AG08395 (cell line): ENCODE results near the gene NR5A2.
"Not testable (repeated sequence)": the region's sequence is repeated elsewhere in the genome, so short reads cannot be mapped to it uniquely, and the experiment has no call there.

Experiments
- DNase-seq: peaks from one replicate; pipeline ENCODE4 v3.0.0; 2012; ENCODE audit warnings: mixed read lengths, low spot score

NR5A2 gene

GRCh38 chr1:200163911-200164310, 136.4 kb downstream of the NR5A2 start:
- DNase-seq, result no peak

DNA sequence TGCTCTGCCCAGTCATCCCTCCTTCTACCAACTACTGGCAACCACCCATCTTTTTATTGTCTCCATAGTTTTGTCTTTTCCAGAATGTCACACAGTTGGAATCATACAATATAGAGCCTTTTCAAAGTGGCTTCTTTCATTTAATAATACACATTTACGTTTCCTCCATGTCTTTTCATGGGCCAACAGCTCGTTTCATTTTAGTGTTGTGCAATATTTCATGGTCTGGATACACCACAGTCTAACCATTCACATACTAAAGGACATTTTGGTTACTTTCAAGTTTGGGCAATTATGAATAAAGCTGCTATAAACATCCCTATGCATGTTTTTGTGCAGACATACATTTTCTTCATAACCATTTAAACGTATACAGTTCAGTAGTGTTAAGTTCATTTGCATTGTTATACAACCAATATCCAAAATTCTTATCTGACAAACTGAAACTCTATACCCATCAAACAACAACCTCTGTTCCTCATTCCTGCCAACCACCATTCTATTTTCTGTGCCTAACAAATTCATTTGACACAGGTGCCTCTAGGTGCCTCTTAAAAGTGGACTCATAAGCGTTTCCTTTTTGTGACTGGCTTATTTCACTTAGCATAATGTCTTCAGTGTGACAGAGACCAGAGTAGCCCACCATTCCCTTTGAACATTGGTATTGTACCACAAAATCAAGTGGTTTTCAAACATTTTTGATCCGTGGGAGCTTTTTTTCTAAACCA, 138.1 kb downstream of the NR5A2 start:
- no peak for DNase-seq

GRCh38 chr1:200166411-200166810, 138.9 kb downstream of the NR5A2 start:
- DNase-seq, result no peak

GRCh38 chr1:200168926-200169325, 141.4 kb downstream of the NR5A2 start:
- no peak for DNase-seq

DNA sequence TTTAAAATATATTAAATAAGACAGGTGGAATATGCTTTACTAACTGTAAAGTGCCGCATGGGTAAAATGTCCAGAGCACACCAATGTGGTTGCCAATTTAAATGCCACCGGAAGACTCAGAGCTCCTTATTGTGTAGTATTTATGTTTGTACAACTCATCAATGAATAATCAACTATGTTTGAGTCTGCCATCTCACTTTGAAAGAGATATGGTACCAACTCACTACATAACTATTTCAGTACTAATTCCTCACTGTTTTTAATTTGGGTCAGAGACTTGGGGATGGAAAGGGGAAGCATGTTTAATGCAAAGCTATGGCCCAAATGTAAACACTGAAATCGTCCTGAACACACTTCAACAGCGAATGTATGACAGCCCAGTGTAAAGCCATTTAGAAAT, 144.8 kb downstream of the NR5A2 start:
- peak; percentile 14 for DNase-seq

DNA sequence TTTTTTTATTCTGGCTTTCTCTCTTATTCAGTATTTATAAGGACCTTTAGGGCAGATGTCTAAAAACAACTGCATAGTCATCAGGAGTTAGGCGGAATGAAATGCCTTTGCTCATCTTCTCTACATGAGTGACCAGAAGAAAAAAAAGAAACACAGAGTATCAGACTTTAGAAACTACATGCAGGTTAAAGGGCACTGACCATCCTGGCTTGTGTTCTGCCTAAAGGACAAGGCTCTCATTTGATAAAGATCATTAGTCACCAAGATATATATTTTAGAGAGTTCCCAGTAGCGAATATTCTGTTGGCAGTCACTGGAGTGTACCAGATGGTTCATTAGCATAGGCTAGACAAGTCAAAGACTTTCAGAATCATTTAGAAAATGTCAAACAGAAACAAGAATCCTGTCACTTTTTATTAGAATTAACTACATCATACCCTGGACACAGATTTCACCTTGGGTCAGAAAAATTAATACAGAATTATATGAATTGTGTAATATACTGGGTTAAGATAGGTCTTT, 145.6 kb downstream of the NR5A2 start:
- DNase-seq, result no peak

- no peak for DNase-seq
These were observed 147.2 kb downstream of the NR5A2 start for GRCh38 chr1:200174525-200175295.

DNA sequence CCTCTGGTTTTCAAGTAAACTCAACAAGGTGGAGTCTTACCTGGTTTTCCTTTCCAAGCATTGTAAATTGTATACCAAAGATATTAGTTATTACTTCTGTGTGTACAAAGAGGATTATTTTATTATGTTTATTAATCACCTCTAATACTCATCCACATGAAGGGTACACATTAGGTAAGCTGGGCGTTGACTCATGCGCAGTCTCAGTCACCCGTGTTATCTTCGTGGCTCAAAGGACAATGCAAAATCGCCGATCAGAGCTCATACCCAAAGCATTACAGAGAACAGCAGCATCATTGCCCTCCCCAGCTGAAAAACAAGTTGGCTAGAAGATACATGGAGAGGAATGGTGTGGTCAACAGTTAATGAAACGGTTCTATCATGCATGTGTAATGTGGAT, 148.7 kb downstream of the NR5A2 start:
- DNase-seq, result no peak

GRCh38 chr1:200176798-200177197, 149.3 kb downstream of the NR5A2 start:
- DNase-seq, result no peak

DNA sequence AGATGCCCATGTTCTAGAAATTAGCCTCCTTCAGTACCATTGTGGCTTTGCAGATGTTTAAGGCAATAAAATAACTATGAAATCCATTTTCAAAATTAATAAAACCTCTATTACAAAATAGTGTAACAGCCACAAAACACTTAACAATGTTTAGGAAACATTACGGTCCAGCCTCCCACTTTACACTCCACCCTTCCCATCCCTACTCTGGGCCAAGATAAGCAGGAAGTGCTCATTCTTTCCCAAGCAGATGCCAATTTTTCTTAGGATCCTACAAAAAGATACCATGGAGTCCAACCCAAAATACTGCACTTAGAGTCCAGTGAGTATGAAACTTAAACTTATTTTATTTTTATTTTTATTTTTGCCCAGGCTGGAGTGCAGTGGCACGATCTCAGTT, 150.8 kb downstream of the NR5A2 start:
- DNase-seq, result no peak

DNA sequence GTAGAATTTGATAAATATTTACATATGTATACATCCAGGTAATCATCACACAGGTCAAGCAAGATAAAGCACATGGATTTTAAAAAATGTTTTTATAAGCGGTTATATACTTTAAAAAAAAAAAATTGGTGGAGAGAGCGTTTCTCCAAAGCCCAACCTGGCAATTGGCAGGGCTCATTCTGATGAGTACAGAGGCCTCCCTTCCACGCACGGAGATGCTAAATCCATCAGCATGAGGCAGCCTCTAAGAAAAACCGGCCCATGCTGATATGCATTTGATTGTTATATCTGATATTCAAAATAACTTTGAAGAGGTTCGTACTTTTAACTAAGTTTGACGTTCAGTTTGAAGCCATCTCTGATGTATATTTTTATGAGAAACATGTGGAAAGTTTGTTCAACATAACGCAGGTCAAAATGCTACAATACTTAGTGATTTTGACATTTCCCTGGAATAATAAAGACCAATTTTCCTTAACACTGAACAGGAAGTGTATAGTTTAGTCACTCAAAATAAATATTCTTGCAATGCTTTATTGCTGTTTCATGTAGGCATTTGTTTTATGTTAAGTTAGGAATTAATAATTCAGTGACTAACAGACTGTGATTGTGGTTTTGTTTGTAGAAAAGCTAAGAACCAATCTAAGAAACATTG, 151.7 kb downstream of the NR5A2 start:
- DNase-seq, result peak; percentile 20

GRCh38 chr1:200179781-200180160, 152.3 kb downstream of the NR5A2 start:
- peak; percentile 24 for DNase-seq

- peak; percentile 22 for DNase-seq
These were observed 153.3 kb downstream of the NR5A2 start for GRCh38 chr1:200180821-200181220.

DNA sequence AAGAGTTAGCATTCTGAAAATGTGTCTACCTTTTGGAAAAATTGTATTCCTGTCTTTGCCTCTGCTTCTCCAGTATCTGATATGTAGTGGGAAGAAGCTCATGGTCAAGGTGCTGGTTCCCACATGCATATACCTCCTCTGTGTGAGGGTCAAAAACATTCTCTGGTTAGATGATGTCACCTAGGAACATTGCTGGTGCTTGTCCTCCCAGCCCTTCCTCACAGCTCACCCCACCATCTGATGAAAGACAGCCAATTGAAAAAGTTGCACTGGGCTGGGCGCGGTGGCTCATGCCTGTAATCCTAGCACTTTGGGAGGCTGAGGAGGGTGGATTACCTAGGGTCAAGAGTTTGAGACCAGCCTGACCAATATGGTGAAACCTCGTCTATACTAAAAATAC, 154.4 kb downstream of the NR5A2 start:
- no peak for DNase-seq

DNA sequence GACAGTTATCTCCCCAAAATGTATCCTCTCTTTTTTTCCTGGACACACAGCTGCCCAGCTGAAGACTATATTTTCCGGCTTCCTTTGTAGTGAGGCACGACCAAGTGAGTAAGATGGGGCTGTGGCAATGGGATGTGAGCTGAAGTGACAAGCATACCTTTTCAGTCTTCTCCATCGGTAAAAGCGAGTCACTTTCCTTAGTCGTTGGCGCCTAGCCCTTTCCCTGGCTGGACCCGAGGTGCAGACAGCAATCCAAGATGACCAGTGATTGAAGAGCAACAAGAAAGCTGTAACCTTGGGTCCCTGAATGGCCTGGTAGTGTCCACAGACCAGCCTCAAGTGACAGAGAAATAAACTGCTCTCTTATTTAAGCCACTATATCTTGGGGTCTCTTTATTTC, 155.2 kb downstream of the NR5A2 start:
- DNase-seq, result no peak

GRCh38 chr1:200183637-200184036, 156.1 kb downstream of the NR5A2 start:
- DNase-seq, result no peak

GRCh38 chr1:200184196-200184595, 156.7 kb downstream of the NR5A2 start:
- peak; percentile 58 for DNase-seq

GRCh38 chr1:200185191-200185590, 157.7 kb downstream of the NR5A2 start:
- DNase-seq, result not testable (repeated sequence)

GRCh38 chr1:200187332-200187731, 159.8 kb downstream of the NR5A2 start:
- DNase-seq, result not testable (repeated sequence)

- DNase-seq, result no peak
These were observed 164.5 kb downstream of the NR5A2 start for GRCh38 chr1:200191993-200192392.

GRCh38 chr1:200194477-200194876, 167.0 kb downstream of the NR5A2 start:
- DNase-seq, result no peak

DNA sequence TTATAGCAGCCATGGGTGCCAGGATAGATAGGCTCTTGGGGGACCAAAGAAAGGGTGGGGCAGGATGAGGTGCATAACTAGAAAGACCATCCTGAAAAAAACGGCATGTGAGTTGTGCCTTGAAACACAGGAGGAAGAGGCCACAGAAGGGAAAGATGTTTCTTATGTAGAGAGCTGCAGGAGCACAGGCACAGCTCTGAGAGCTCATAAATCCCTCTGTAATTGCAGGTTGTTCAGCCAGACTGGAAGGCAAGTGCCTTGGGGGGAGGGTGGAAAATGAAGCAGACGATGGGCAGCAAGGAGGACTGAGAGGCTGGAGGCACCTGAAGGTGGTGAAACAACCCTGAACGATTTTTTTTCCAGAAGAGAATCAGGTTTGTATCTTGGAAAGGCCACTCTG, 170.7 kb downstream of the NR5A2 start:
- DNase-seq, result no peak
